Lower leg skin (tissue), 4 donors: ENCODE results near the gene ETV4. TPM values are rescaled to one million over a fixed set of nuclear protein-coding genes. Genes with fewer than 3 reads are reported as not detected.
A peak's percentile ranks its signal among the peaks of the same experiment; 100 is the strongest.

ENCODE experiments used
- DNase-seq, 2 donors: peaks; one replicate each; pipeline ENCODE4 v3.0.0-alpha.2; 2019; ENCODE audit warnings: low spot score in 2 of 2
- H3K4me3 ChIP-seq: fragments of 200-600 bp; sonication (generic); 2 replicates; pipeline ENCODE4 v1.5.1; 2017; ENCODE audit warnings: mild to moderate bottlenecking, low read depth; ENCODE audit not compliant: poor library complexity, severe bottlenecking
- POLR2A ChIP-seq, 2 donors: fragments of 450-650 bp; IDR thresholded peaks; one replicate each; pipeline ENCODE4 v1.6.1; 2016 to 2017; ENCODE audit warnings: antibody characterized with exemption in 2 of 2, mild to moderate bottlenecking in 1 of 2, moderate library complexity in 1 of 2
- WGBS, 2 donors: methylation state at CpG; one replicate each; pipeline ENCODE4 v1.1.5; 2018; 5-methylcytosine and 5-hydroxymethylcytosine counted together
- intact Hi-C: fragments of 100-400 bp; cut with DNase I; formaldehyde crosslinking; loops from one replicate; pipeline ENCODE4 v1.15.0; 2023; ENCODE audit warnings: low total_unique reads
- total RNA-seq, 4 donors: library from RNA; depleted of rRNA; stranded (reverse); fragments of >200 nt; gene quantifications; one replicate each; pipeline ENCODE4 v1.1.0, GENCODE V29; 2016
- TF ChIP-seq, protein P1 (sequence below), 3 donors: fragments of 450-650 bp; IDR thresholded peaks; one replicate each; pipeline ENCODE4 v1.5.1; 2016; ENCODE audit warnings: antibody characterized with exemption in 3 of 3, mild to moderate bottlenecking in 3 of 3, moderate library complexity in 2 of 3

Gene ETV4
- total RNA-seq, 4 donors from 2014 or later: 3.7 to 8.8 (median 6.5) TPM

DNA sequence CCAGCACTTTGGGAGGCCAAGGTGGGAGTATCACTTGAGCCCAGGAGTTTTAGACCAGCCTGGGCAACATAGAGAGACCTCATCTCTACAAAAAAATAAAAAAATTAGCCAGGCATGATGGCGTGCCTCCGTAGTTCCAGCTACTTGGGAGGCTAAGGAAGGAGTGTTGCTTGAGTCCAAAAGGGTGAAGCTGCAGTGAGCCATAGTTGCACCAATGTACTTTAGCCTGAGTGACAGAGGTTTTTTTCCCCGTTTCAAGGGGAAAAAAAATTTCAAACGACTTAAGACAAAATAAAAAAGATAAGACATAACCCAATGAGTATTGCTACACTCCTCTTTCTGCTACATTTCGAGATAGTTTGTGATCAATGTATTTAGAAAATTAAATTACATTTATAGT, 55.5 kb downstream of the ETV4 start:
- no peak for DNase-seq
- no peak for TF ChIP-seq POLR2A (IDR thresholded peaks at IDR 0.05)
- TF ChIP-seq, protein P1, sequence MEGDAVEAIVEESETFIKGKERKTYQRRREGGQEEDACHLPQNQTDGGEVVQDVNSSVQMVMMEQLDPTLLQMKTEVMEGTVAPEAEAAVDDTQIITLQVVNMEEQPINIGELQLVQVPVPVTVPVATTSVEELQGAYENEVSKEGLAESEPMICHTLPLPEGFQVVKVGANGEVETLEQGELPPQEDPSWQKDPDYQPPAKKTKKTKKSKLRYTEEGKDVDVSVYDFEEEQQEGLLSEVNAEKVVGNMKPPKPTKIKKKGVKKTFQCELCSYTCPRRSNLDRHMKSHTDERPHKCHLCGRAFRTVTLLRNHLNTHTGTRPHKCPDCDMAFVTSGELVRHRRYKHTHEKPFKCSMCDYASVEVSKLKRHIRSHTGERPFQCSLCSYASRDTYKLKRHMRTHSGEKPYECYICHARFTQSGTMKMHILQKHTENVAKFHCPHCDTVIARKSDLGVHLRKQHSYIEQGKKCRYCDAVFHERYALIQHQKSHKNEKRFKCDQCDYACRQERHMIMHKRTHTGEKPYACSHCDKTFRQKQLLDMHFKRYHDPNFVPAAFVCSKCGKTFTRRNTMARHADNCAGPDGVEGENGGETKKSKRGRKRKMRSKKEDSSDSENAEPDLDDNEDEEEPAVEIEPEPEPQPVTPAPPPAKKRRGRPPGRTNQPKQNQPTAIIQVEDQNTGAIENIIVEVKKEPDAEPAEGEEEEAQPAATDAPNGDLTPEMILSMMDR (IDR thresholded peaks at IDR 0.05): no peak
- intact Hi-C loops: no loop called here
- 89 to 90% methylated on average over 5 of the region's 5 CpGs for WGBS, 2 donors
- H3K4me3 ChIP-seq: no peak overlapping the region

DNA sequence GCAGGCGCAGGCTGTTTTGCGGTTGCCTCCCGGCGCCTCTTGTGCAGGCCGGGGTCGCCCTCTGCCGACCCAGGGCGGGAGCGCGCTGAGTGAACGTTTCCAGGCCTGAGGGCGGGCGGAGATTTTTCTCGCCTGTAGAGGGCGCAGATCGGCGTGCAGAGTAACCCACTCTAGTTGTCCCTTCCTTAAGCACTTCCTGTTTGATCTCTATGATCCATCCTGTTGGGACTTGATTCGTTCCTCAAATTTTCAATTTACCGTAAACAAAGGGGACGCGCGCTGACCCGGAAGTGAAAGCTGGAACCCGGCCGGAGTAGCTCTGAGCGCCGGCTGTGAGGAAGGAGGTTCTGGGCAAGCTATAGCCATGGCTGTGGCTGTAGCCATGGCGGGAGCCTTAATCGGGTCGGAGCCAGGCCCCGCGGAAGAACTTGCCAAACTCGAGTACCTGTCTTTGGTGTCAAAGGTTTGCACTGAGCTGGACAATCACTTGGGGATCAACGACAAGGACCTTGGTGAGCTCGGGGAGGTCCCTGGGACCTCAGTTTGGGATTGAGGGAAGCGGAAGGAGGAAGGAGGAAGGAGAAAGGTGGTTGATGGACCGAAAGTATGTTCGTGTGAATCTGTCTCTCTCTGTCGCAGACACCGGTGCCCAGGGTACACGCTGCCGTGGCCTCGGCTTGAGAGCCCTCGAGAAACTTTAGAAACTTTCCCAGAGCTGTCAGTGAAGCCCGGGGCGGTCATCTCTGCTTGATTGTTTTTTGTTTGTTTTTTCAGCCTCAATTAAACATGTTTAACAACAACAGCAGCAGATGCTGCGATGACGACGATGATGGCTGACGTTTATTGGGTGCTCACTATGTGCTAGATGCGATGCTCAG, 62.2 kb downstream of the ETV4 start, which contains the start of gene DHX8:
DHX8 (plus strand) TSS at position 302 of the 878 bp plus-strand sequence; CDS start at position 365, 63 bp downstream.
- WGBS, 2 donors: 0 to 1% methylated on average over 41 to 49 of the region's 51 CpGs
- TF ChIP-seq, protein P1 (IDR thresholded peaks at IDR 0.05): peak; percentile 55 to 100 (median 99)
- no peak for TF ChIP-seq POLR2A (IDR thresholded peaks at IDR 0.05)
- intact Hi-C loops: loop anchor here (2.0 kb wide), 1 partner anchor 91 kb away; no protein-coding TSS in a partner anchor
- peak within 1 kb of the TSS; percentile 54 for H3K4me3 ChIP-seq
- DNase-seq: peak; percentile 96 to 99

GRCh38 chr17:43482103-43483012, 63.8 kb downstream of the ETV4 start:
- intact Hi-C loops: loop anchor here (2.0 kb wide), 1 partner anchor 90 kb away; no protein-coding TSS in a partner anchor
- H3K4me3 ChIP-seq: no peak overlapping the region
- TF ChIP-seq, protein P1 (IDR thresholded peaks at IDR 0.05): no peak
- TF ChIP-seq POLR2A (IDR thresholded peaks at IDR 0.05): no peak
- WGBS, 2 donors: 84 to 96% methylated on average over 11 of the region's 11 CpGs
- no peak for DNase-seq

DNA sequence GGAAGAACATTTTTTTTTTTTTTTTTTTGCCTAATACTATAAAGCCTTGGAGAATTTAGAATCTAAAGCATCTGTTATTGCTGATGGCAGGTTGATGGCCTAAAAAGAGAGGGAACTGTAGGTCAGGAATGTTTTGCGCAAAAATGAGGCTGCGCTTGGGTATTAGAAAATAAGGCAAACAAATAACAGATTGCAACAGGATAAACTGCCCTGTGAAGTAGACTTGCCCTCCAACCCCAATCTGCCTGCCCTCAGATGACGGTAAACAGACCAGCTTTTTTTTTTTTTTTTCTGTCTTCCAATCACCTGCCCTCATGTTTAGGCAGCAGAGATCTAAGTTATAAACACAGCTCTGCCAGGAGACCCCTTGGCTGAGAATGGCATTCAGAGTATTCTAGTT, 66.2 kb downstream of the ETV4 start:
- WGBS, 2 donors: 89 to 95% methylated on average over 3 of the region's 3 CpGs
- H3K4me3 ChIP-seq: no peak overlapping the region
- no peak for DNase-seq
- intact Hi-C loops: loop anchor here (2.0 kb wide), 1 partner anchor 19 kb away; no protein-coding TSS in a partner anchor
- TF ChIP-seq POLR2A (IDR thresholded peaks at IDR 0.05): no peak
- TF ChIP-seq, protein P1 (IDR thresholded peaks at IDR 0.05): no peak

Other genes starting within 250 kb of the ETV4 start
- gene ARL4D, start 147.3 kb downstream of the ETV4 start, total RNA-seq: 10 to 100 TPM; 30.3 to 50.6 (median 43.7) TPM
- gene DHX8, start 62.4 kb downstream of the ETV4 start, total RNA-seq: 10 to 100 TPM; 35.7 to 60.3 (median 44.0) TPM
- gene MEOX1, start 115.6 kb upstream of the ETV4 start, total RNA-seq: 1 to 10 TPM; 1.9 to 7.9 (median 3.7) TPM
- 1 to 10 TPM in 1 of 4 donors, under 1 TPM in 1, not detected in 2; 0.49 to 1.5 TPM for gene SOST, start 212.5 kb upstream of the ETV4 start, total RNA-seq
- 10 to 100 TPM; 33.2 to 44.1 (median 37.9) TPM for gene DUSP3, start 232.6 kb upstream of the ETV4 start, total RNA-seq
- under 1 TPM in 1 of 4 donors, not detected in 3; 0.30 TPM for gene CFAP97D1, start 234.1 kb upstream of the ETV4 start, total RNA-seq